ENCODE results near the gene CHCHD6. TPM values are rescaled to one million over a fixed set of nuclear protein-coding genes. Genes with fewer than 3 reads are reported as not detected.

CHCHD6 gene
- total and polyA plus RNA-seq, 4 donors = 2.0 to 5.1 (median 3.9) TPM

DNA sequence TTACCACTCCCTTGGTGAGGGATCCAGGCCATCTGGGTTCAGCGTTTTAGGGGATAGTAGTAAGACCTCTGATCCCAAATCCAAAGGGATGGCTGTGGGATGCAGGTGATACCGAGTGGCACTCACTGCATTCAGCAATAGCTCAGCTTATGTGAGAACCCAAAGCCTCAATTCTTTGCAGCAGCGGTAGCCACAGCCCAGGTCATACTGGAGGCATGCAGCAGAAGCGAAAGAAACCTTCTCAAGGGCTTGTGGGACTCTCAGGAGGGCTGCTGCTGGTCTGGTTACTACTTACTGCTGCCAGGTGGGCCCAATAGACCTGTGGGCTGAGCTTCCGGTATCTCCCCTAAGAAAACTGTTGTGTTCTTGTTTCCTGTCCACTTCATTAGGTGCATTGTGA is 38.0 kb downstream of the CHCHD6 start:
- no peak for DNase-seq (ENCODE audit: low spot score)
- Histone ChIP-seq H3K4me1 (ENCODE audit: control insufficient read depth in 4 of 4, insufficient read depth in 4 of 4, low read length in 3 of 4) (no peaks in the 10 kb centered on the region), H3K36me3 (ENCODE audit: control insufficient read depth in 4 of 4, insufficient read depth in 3 of 4, low read depth in 1 of 4, low read length in 3 of 4) (peaks cover 0 to 2% (median 0%) of the 10 kb centered on the region in 4 donors), H3K4me3 (ENCODE audit: low read depth in 1 of 3, low read length in 3 of 3) (no peak overlapping the region), H3K9me3 (ENCODE audit: control insufficient read depth in 4 of 4, low read length in 3 of 4) (peaks cover 0 to 4% (median 0%) of the 10 kb centered on the region in 4 donors), H3K27me3 (ENCODE audit: control insufficient read depth in 4 of 4, insufficient read depth in 4 of 4, low read length in 3 of 4) (no peaks in the 10 kb centered on the region), H3K27ac (ENCODE audit: low read depth in 1 of 2, low read length in 2 of 2) (no peak overlapping the region), H3K9ac (ENCODE audit: low read depth in 1 of 2, low read length in 2 of 2) (no peak overlapping the region)
- WGBS = 97% methylated on average over 5 of the region's 5 CpGs
- no peak for TF ChIP-seq GABPA (IDR thresholded peaks at IDR 0.05 in 1 of 2, conservative IDR thresholded peaks at IDR 0.05 in 1 of 2)

GRCh38 chr3:126743350-126743749 is 39.3 kb downstream of the CHCHD6 start:
- 95% methylated on average over 5 of the region's 5 CpGs for WGBS
- Histone ChIP-seq H3K4me1 (ENCODE audit: control insufficient read depth in 4 of 4, insufficient read depth in 4 of 4, low read length in 3 of 4) (no peaks in the 10 kb centered on the region), H3K9me3 (ENCODE audit: control insufficient read depth in 4 of 4, low read length in 3 of 4) (peaks cover 0 to 4% (median 0%) of the 10 kb centered on the region in 4 donors), H3K27ac (ENCODE audit: low read depth in 1 of 2, low read length in 2 of 2) (no peak overlapping the region), H3K36me3 (ENCODE audit: control insufficient read depth in 4 of 4, insufficient read depth in 3 of 4, low read depth in 1 of 4, low read length in 3 of 4) (peaks cover 0 to 2% (median 0%) of the 10 kb centered on the region in 4 donors), H3K9ac (ENCODE audit: low read depth in 1 of 2, low read length in 2 of 2) (no peak overlapping the region), H3K27me3 (ENCODE audit: control insufficient read depth in 4 of 4, insufficient read depth in 4 of 4, low read length in 3 of 4) (no peaks in the 10 kb centered on the region), H3K4me3 (ENCODE audit: low read depth in 1 of 3, low read length in 3 of 3) (no peak overlapping the region)
- no peak for DNase-seq (ENCODE audit: low spot score)
- TF ChIP-seq SP1 (IDR thresholded peaks at IDR 0.05) (no peak), NR2F2 (IDR thresholded peaks at IDR 0.05) (no peak), FOXA1 (IDR thresholded peaks at IDR 0.05) (no peak), YY1 (IDR thresholded peaks at IDR 0.05) (no peak), FOXA2 (IDR thresholded peaks at IDR 0.05) (no peak), RXRA (IDR thresholded peaks at IDR 0.05) (no peak), GABPA (IDR thresholded peaks at IDR 0.05 in 1 of 2, conservative IDR thresholded peaks at IDR 0.05 in 1 of 2) (no peak)
- TF ChIP-seq, protein P1, sequence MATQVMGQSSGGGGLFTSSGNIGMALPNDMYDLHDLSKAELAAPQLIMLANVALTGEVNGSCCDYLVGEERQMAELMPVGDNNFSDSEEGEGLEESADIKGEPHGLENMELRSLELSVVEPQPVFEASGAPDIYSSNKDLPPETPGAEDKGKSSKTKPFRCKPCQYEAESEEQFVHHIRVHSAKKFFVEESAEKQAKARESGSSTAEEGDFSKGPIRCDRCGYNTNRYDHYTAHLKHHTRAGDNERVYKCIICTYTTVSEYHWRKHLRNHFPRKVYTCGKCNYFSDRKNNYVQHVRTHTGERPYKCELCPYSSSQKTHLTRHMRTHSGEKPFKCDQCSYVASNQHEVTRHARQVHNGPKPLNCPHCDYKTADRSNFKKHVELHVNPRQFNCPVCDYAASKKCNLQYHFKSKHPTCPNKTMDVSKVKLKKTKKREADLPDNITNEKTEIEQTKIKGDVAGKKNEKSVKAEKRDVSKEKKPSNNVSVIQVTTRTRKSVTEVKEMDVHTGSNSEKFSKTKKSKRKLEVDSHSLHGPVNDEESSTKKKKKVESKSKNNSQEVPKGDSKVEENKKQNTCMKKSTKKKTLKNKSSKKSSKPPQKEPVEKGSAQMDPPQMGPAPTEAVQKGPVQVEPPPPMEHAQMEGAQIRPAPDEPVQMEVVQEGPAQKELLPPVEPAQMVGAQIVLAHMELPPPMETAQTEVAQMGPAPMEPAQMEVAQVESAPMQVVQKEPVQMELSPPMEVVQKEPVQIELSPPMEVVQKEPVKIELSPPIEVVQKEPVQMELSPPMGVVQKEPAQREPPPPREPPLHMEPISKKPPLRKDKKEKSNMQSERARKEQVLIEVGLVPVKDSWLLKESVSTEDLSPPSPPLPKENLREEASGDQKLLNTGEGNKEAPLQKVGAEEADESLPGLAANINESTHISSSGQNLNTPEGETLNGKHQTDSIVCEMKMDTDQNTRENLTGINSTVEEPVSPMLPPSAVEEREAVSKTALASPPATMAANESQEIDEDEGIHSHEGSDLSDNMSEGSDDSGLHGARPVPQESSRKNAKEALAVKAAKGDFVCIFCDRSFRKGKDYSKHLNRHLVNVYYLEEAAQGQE (IDR thresholded peaks at IDR 0.05) = no peak

- Histone ChIP-seq H3K27ac (ENCODE audit: low read depth in 1 of 2, low read length in 2 of 2) (no peak overlapping the region), H3K27me3 (ENCODE audit: control insufficient read depth in 4 of 4, insufficient read depth in 4 of 4, low read length in 3 of 4) (no peaks in the 10 kb centered on the region), H3K4me1 (ENCODE audit: control insufficient read depth in 4 of 4, insufficient read depth in 4 of 4, low read length in 3 of 4) (no peaks in the 10 kb centered on the region), H3K9me3 (ENCODE audit: control insufficient read depth in 4 of 4, low read length in 3 of 4) (peaks cover 0 to 4% (median 0%) of the 10 kb centered on the region in 4 donors), H3K9ac (ENCODE audit: low read depth in 1 of 2, low read length in 2 of 2) (no peak overlapping the region), H3K4me3 (ENCODE audit: low read depth in 1 of 3, low read length in 3 of 3) (no peak overlapping the region), H3K36me3 (ENCODE audit: control insufficient read depth in 4 of 4, insufficient read depth in 3 of 4, low read depth in 1 of 4, low read length in 3 of 4) (peaks cover 0 to 2% (median 0%) of the 10 kb centered on the region in 4 donors)
- WGBS = 95% methylated on average over 5 of the region's 5 CpGs
- TF ChIP-seq GABPA (IDR thresholded peaks at IDR 0.05 in 1 of 2, conservative IDR thresholded peaks at IDR 0.05 in 1 of 2) (no peak), RXRA (IDR thresholded peaks at IDR 0.05) (no peak), RAD21 (IDR thresholded peaks at IDR 0.05) (no peak)
- TF ChIP-seq, protein P2, sequence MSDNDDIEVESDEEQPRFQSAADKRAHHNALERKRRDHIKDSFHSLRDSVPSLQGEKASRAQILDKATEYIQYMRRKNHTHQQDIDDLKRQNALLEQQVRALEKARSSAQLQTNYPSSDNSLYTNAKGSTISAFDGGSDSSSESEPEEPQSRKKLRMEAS (IDR thresholded peaks at IDR 0.05) = no peak
- DNase-seq (ENCODE audit: low spot score) = no peak
Observed at GRCh38 chr3:126743781-126744180, 39.7 kb downstream of the CHCHD6 start.

All from liver (tissue), 9 donors.